ENCODE data around the gene CDH15. TPM values are rescaled to one million over a fixed set of nuclear protein-coding genes. Genes with fewer than 3 reads are reported as not detected.

CDH15 gene
- total and polyA plus RNA-seq, 2 of the 13 experiments (the other 11 are each of a cell fraction or from before 2014, with no cell fraction given), result 0.74 to 2.2 TPM

GRCh38 chr16:89155184-89155679 is 16.3 kb upstream of the CDH15 start (continued):
- TF ChIP-seq ZNF546 (CRISPR knock-in tag; conservative IDR thresholded peaks at IDR 0.05), result no peak

- Histone ChIP-seq H3K27ac (ENCODE audit: extremely low read length, insufficient read depth, low read length) (no peak overlapping the region), H3K4me3 (replicated peaks in 1 of 3; ENCODE audit: insufficient read depth in 1 of 3, low read depth in 2 of 3, low read length in 3 of 3) (no peak overlapping the region), H3K9me3 (ENCODE audit: low read length) (no peaks in the 10 kb centered on the region), H3K4me1 (ENCODE audit: insufficient read depth, low read length) (peaks cover 39% of the 10 kb centered on the region), H3K27me3 (ENCODE audit: control insufficient read depth in 1 of 2, insufficient read depth in 2 of 2, low read length in 2 of 2) (peaks cover 19 to 38% of the 10 kb centered on the region in 2 experiments), H2AFZ (ENCODE audit: low read length) (no peak overlapping the region), H3K9ac (ENCODE audit: insufficient read depth, low read depth, low read length) (no peak overlapping the region), H3K4me2 (ENCODE audit: low read depth, low read length) (no peak overlapping the region), H3K36me3 (replicated peaks in 1 of 2; ENCODE audit: control insufficient read depth in 1 of 2, insufficient read depth in 2 of 2, low read length in 2 of 2) (no peaks in the 10 kb centered on the region), H3K79me2 (ENCODE audit: insufficient read depth, low read length) (no peaks in the 10 kb centered on the region), H4K20me1 (ENCODE audit: insufficient read depth, low read length) (no peaks in the 10 kb centered on the region; the same call in 1 of the 2 replicates)
- in situ Hi-C loops (cut with HindIII; ENCODE audit: extremely low pct_ligation_motif_present, low pct_unique_long_range_greater_than_20kb) (no loop called here), intact Hi-C loops (cut with micrococcal nuclease; ENCODE audit: unreplicated experiment) (no loop called here)
- ChIA-PET CTCF (ENCODE audit: low intra/inter-chr PET ratio, low total read pairs) (no interaction called here), POLR2A (interaction anchor here (1.1 kb wide), 1 partner anchor 11 kb away, joined by 3 read pairs; no protein-coding TSS in a partner anchor)
- BruUV-seq (replicated peaks), result TSS peak; percentile 39
- DNase-seq (ENCODE audit: low spot score) (no peak), FAIRE-seq (no peak), ATAC-seq (peak; percentile 4; the same call in 2 of the 3 replicates)
- TF ChIP-seq AKAP8 (CRISPR knock-in tag; IDR thresholded peaks at IDR 0.05) (peak; percentile 46; the same call in 1 of the 2 replicates), POLR2A (IDR thresholded peaks at IDR 0.05; ENCODE audit: insufficient read depth in 1 of 2, low read depth in 2 of 2, low read length in 2 of 2) (no peak), PBX3 (CRISPR knock-in tag; IDR thresholded peaks at IDR 0.05; ENCODE audit: borderline replicate concordance) (no peak), POLR2G (IDR thresholded peaks at IDR 0.05; ENCODE audit: low read depth, low read length) (peak; percentile 42; the same call in 1 of the 2 replicates), HNRNPL (IDR thresholded peaks at IDR 0.05; ENCODE audit: low read depth, low read length) (0 out of 2 replicates have a peak, but pooled peaks have one; percentile 56), AGO1 (IDR thresholded peaks at IDR 0.05; ENCODE audit: low read depth, low read length, poor library complexity, severe bottlenecking) (peak; percentile 39), PITX1 (CRISPR knock-in tag; IDR thresholded peaks at IDR 0.05) (peak; percentile 41; the same call in 1 of the 2 replicates), IRX3 (CRISPR knock-in tag; IDR thresholded peaks at IDR 0.05; ENCODE audit: borderline replicate concordance, low read depth) (no peak), TMF1 (CRISPR knock-in tag; IDR thresholded peaks at IDR 0.05; ENCODE audit: low read depth) (0 out of 2 replicates have a peak, but pooled peaks have one; percentile 19), CENPX (CRISPR knock-in tag; IDR thresholded peaks at IDR 0.05) (no peak), KDM2A (CRISPR knock-in tag; IDR thresholded peaks at IDR 0.05; ENCODE audit: borderline replicate concordance, low read depth) (peak; percentile 68)
- 33% methylated on average over 19 of the region's 24 CpGs for WGBS (ENCODE audit: low lambda C conversion rate)
Observed at GRCh38 chr16:89155851-89156739, 15.5 kb upstream of the CDH15 start.
